Measurements from ENCODE around the gene GPR146. TPM values are rescaled to one million over a fixed set of nuclear protein-coding genes. Genes with fewer than 3 reads are reported as not detected.
A peak's percentile ranks its signal among the peaks of the same experiment; 100 is the strongest.

Gene GPR146
- total RNA-seq, 1 donor from 2014 or later, result 1.7 TPM

DNA sequence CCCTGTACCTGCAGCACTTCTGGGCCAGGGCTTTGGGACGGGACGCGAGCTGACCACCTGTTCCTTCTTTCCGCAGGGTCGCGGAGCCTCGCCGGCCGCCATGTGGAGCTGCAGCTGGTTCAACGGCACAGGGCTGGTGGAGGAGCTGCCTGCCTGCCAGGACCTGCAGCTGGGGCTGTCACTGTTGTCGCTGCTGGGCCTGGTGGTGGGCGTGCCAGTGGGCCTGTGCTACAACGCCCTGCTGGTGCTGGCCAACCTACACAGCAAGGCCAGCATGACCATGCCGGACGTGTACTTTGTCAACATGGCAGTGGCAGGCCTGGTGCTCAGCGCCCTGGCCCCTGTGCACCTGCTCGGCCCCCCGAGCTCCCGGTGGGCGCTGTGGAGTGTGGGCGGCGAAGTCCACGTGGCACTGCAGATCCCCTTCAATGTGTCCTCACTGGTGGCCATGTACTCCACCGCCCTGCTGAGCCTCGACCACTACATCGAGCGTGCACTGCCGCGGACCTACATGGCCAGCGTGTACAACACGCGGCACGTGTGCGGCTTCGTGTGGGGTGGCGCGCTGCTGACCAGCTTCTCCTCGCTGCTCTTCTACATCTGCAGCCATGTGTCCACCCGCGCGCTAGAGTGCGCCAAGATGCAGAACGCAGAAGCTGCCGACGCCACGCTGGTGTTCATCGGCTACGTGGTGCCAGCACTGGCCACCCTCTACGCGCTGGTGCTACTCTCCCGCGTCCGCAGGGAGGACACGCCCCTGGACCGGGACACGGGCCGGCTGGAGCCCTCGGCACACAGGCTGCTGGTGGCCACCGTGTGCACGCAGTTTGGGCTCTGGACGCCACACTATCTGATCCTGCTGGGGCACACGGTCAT lies 13.3 kb downstream of the GPR146 start:
- no peaks in the 10 kb centered on the region for H3K9me3 Mint-ChIP-seq (ENCODE audit: unreplicated experiment)
- H3K27me3 ChIP-seq (ENCODE audit: insufficient read depth, low read length), result no peaks in the 10 kb centered on the region
- peaks cover 2% of the 10 kb centered on the region for H3K27me3 Mint-ChIP-seq (ENCODE audit: low read depth, unreplicated experiment)
- no peaks in the 10 kb centered on the region for H3K4me1 ChIP-seq (ENCODE audit: insufficient read depth, low read length)
- H3K4me3 Mint-ChIP-seq (ENCODE audit: unreplicated experiment), result no peak overlapping the region
- no peak overlapping the region for H3K9ac ChIP-seq (ENCODE audit: low read length)
- peaks cover 61% of the 10 kb centered on the region for H4K20me1 ChIP-seq (ENCODE audit: insufficient read depth, low read length)
- FAIRE-seq, result no peak
- no peaks in the 10 kb centered on the region for H3K9me3 ChIP-seq (ENCODE audit: insufficient read depth, low read depth, low read length)
- H3K36me3 Mint-ChIP-seq (ENCODE audit: low read depth, unreplicated experiment), result peaks cover 3% of the 10 kb centered on the region
- no peak overlapping the region for H3K27ac ChIP-seq (ENCODE audit: low read depth, low read length)
- TF ChIP-seq, protein P1, sequence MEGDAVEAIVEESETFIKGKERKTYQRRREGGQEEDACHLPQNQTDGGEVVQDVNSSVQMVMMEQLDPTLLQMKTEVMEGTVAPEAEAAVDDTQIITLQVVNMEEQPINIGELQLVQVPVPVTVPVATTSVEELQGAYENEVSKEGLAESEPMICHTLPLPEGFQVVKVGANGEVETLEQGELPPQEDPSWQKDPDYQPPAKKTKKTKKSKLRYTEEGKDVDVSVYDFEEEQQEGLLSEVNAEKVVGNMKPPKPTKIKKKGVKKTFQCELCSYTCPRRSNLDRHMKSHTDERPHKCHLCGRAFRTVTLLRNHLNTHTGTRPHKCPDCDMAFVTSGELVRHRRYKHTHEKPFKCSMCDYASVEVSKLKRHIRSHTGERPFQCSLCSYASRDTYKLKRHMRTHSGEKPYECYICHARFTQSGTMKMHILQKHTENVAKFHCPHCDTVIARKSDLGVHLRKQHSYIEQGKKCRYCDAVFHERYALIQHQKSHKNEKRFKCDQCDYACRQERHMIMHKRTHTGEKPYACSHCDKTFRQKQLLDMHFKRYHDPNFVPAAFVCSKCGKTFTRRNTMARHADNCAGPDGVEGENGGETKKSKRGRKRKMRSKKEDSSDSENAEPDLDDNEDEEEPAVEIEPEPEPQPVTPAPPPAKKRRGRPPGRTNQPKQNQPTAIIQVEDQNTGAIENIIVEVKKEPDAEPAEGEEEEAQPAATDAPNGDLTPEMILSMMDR (IDR thresholded peaks at IDR 0.05; ENCODE audit: insufficient read depth, low read depth, low read length), result no peak
- no peaks in the 10 kb centered on the region for H3K36me3 ChIP-seq (ENCODE audit: insufficient read depth, low read length)
- H3K4me2 ChIP-seq (ENCODE audit: low read length), result no peak overlapping the region
- DNase-seq (ENCODE audit: low read depth), result no peak
- peaks cover 3% of the 10 kb centered on the region for H3K4me1 Mint-ChIP-seq (ENCODE audit: low read depth, unreplicated experiment)
- no peak overlapping the region for H3K4me3 ChIP-seq (ENCODE audit: insufficient read depth, low read depth, low read length)
- no peaks in the 10 kb centered on the region for H3K79me2 ChIP-seq (ENCODE audit: insufficient read depth, low read length)
- H3K27ac Mint-ChIP-seq (ENCODE audit: unreplicated experiment), result no peak overlapping the region
- no peak overlapping the region for H2AFZ ChIP-seq (ENCODE audit: low read depth, low read length)

DNA sequence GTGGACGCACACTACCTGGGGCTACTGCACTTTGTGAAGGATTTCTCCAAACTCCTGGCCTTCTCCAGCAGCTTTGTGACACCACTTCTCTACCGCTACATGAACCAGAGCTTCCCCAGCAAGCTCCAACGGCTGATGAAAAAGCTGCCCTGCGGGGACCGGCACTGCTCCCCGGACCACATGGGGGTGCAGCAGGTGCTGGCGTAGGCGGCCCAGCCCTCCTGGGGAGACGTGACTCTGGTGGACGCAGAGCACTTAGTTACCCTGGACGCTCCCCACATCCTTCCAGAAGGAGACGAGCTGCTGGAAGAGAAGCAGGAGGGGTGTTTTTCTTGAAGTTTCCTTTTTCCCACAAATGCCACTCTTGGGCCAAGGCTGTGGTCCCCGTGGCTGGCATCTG lies 14.0 kb downstream of the GPR146 start:
- no peak overlapping the region for H3K27ac ChIP-seq (ENCODE audit: low read depth, low read length)
- no peaks in the 10 kb centered on the region for H3K79me2 ChIP-seq (ENCODE audit: insufficient read depth, low read length)
- no peaks in the 10 kb centered on the region for H3K4me1 ChIP-seq (ENCODE audit: insufficient read depth, low read length)
- FAIRE-seq, result no peak
- Mint-ChIP-seq H3K27me3 (ENCODE audit: low read depth, unreplicated experiment) (peaks cover 2% of the 10 kb centered on the region), H3K4me1 (ENCODE audit: low read depth, unreplicated experiment) (peaks cover 3% of the 10 kb centered on the region), H3K27ac (ENCODE audit: unreplicated experiment) (no peak overlapping the region), H3K36me3 (ENCODE audit: low read depth, unreplicated experiment) (peaks cover 4% of the 10 kb centered on the region), H3K9me3 (ENCODE audit: unreplicated experiment) (no peaks in the 10 kb centered on the region), H3K4me3 (ENCODE audit: unreplicated experiment) (no peak overlapping the region)
- TF ChIP-seq, protein P1 (IDR thresholded peaks at IDR 0.05; ENCODE audit: insufficient read depth, low read depth, low read length), result no peak
- TF ChIP-seq EZH2 (IDR thresholded peaks at IDR 0.05; ENCODE audit: insufficient read depth, low read length), result no peak
- H3K36me3 ChIP-seq (ENCODE audit: insufficient read depth, low read length), result no peaks in the 10 kb centered on the region
- no peaks in the 10 kb centered on the region for H3K27me3 ChIP-seq (ENCODE audit: insufficient read depth, low read length)
- H4K20me1 ChIP-seq (ENCODE audit: insufficient read depth, low read length), result peaks cover 63% of the 10 kb centered on the region
- H3K9ac ChIP-seq (ENCODE audit: low read length), result no peak overlapping the region
- H3K4me3 ChIP-seq (ENCODE audit: insufficient read depth, low read depth, low read length), result no peak overlapping the region
- no peak overlapping the region for H2AFZ ChIP-seq (ENCODE audit: low read depth, low read length)
- H3K4me2 ChIP-seq (ENCODE audit: low read length), result no peak overlapping the region
- no peaks in the 10 kb centered on the region for H3K9me3 ChIP-seq (ENCODE audit: insufficient read depth, low read depth, low read length)
- no peak for DNase-seq (ENCODE audit: low read depth)

DNA sequence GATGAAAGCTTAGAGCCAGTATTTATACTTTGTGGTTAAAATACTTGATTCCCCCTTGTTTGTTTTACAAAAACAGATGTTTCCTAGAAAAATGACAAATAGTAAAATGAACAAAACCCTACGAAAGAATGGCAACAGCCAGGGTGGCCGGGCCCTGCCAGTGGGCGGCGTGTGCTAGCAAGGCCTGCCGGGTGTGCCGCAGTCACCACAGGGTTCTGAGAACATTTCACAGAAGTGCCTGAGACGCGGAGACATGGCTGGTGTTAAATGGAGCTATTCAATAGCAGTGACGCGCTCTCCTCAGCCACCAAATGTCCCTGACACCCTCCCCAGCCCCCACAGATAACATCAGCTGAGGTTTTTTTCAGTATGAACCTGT lies 14.5 kb downstream of the GPR146 start:
- no peak overlapping the region for H3K9ac ChIP-seq (ENCODE audit: low read length)
- Mint-ChIP-seq H3K4me3 (ENCODE audit: unreplicated experiment) (no peak overlapping the region), H3K4me1 (ENCODE audit: low read depth, unreplicated experiment) (peaks cover 3% of the 10 kb centered on the region), H3K27me3 (ENCODE audit: low read depth, unreplicated experiment) (peaks cover 2% of the 10 kb centered on the region), H3K27ac (ENCODE audit: unreplicated experiment) (peak overlapping the region; percentile 53), H3K9me3 (ENCODE audit: unreplicated experiment) (no peaks in the 10 kb centered on the region), H3K36me3 (ENCODE audit: low read depth, unreplicated experiment) (peaks cover 6% of the 10 kb centered on the region)
- no peaks in the 10 kb centered on the region for H3K27me3 ChIP-seq (ENCODE audit: insufficient read depth, low read length)
- H3K27ac ChIP-seq (ENCODE audit: low read depth, low read length), result no peak overlapping the region
- H3K36me3 ChIP-seq (ENCODE audit: insufficient read depth, low read length), result no peaks in the 10 kb centered on the region
- H3K4me2 ChIP-seq (ENCODE audit: low read length), result no peak overlapping the region
- no peak for DNase-seq (ENCODE audit: low read depth)
- FAIRE-seq, result no peak
- no peaks in the 10 kb centered on the region for H3K79me2 ChIP-seq (ENCODE audit: insufficient read depth, low read length)
- TF ChIP-seq, protein P1 (IDR thresholded peaks at IDR 0.05; ENCODE audit: insufficient read depth, low read depth, low read length), result no peak
- TF ChIP-seq EZH2 (IDR thresholded peaks at IDR 0.05; ENCODE audit: insufficient read depth, low read length), result no peak
- H4K20me1 ChIP-seq (ENCODE audit: insufficient read depth, low read length), result peaks cover 68% of the 10 kb centered on the region
- no peaks in the 10 kb centered on the region for H3K4me1 ChIP-seq (ENCODE audit: insufficient read depth, low read length)
- no peaks in the 10 kb centered on the region for H3K9me3 ChIP-seq (ENCODE audit: insufficient read depth, low read depth, low read length)
- H2AFZ ChIP-seq (ENCODE audit: low read depth, low read length), result no peak overlapping the region
- no peak overlapping the region for H3K4me3 ChIP-seq (ENCODE audit: insufficient read depth, low read depth, low read length)

All from astrocyte (in vitro differentiated cells and primary cell).